ENCODE data around the gene YIF1B.
A peak's percentile ranks its signal among the peaks of the same experiment; 100 is the strongest.

The YIF1B gene

DNA sequence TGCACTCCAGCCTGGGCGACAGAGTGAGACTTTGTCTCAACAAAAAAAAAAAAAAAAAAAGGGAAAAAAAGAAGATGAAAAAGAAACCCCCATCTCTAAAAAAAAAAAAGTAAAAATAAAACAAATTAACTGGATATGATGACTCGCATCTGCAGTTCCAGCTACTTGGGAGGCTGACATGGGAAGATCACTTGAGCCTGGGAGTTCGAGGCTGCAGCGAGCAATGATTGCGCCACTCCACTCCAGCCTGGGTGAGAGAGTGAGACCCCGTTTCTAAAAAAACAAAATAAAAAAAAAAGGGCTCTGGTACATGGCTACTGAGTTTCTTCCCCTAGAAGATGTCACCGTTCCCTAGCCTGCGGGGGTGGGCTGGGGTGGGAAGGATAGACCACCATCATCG, 17.5 kb upstream of the YIF1B start:
- DNase-seq, result no peak

DNA sequence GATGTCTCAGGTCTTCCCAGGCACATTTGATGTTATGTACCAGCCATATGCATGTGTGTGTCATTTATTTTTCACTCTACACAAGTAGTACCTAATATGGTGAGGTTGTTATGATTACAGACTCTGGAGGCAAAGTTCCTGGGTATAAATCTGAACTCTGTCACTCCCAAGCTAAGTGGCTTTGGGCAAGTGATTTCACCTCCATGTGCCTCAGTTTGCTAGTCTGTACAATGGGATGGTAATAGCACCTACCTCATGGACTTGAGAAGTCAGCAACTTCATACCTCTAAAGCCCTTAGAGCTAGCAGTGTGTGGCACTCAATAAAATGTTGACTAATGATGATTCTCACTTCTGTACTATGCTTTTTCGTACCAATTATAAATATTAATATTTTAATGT, 16.0 kb upstream of the YIF1B start:
- no peak for DNase-seq

GRCh38 chr19:38329651-38330050, 13.9 kb upstream of the YIF1B start:
- DNase-seq, result no peak

- no peak for DNase-seq
These were observed 10.8 kb upstream of the YIF1B start for GRCh38 chr19:38326591-38326990.

DNA sequence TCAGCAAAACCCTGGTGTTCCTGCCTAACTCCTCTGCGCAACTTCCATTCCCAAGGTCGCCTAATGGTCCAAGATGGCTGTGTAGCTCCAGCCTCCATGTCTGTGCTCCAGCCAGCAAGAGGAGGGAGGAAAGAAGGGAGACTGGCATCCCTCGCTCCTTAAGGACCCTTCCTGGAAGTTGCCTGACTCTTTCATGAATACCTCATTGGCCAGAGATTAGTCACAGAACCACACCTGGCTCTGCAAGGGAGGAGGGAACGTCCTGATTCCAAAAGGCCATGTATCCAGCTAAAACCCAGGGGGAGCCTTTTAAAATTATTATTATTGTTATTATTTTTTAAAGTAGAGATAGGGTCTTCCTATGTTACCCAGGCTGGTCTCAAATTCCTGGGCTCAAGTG, 8.7 kb upstream of the YIF1B start:
- DNase-seq, result no peak

DNA sequence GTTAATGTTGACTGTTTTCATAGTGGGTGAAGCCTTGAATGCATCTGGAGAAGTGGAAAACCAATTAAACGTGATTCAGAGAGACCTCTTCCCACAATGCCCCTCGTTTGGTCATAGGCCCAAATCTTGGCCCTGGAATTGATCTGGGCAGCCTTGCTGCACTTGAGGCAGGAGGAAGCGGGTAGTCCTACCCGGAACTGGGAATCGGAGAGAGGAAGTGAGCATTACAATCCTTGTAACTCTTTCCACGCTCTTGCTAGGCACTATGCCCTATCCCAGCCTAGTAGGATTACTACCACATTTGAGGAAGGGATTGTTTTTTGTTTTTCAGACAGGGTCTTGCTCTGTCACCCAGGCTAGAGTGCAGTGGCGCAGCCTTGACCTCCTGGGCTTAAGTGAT, 7.5 kb upstream of the YIF1B start:
- no peak for DNase-seq

DNA sequence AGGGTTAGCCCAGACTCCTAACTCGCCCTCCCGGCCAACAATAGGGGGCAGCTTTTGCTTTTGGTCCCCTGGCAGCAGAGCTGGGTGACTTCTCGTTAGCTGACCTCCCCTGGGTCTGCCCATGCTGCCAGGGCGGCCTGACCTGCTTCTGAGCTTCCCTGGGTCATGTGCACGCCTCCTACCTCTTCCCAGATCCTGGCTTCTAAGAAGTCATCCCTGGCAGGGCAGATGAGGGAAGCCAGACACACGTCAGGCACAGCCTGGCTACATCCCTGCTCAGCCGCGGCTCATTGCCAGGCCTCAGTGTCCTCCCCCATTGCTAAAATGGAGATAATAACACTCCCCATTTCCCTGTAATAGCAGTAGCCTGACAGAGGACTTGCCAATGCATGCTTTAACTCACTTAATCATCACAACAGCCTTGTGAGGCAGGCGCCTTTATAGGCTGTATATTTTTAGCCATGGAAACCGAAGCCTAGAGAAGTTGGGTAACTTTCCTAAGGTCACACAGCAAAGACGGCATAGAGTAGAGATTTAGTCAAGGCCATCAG, 6.0 kb upstream of the YIF1B start:
- DNase-seq, result no peak

- no peak for DNase-seq
These were observed 5.2 kb upstream of the YIF1B start for GRCh38 chr19:38320969-38321339.

- DNase-seq, result peak in 4 of 5 donors; percentile 19 to 49 (median 30)
These were observed 3.9 kb upstream of the YIF1B start, which contains the start of gene KCNK6 for GRCh38 chr19:38319421-38320258. KCNK6 (plus strand) TSS chr19:38319845; CDS start chr19:38319951, 106 bp downstream.

DNA sequence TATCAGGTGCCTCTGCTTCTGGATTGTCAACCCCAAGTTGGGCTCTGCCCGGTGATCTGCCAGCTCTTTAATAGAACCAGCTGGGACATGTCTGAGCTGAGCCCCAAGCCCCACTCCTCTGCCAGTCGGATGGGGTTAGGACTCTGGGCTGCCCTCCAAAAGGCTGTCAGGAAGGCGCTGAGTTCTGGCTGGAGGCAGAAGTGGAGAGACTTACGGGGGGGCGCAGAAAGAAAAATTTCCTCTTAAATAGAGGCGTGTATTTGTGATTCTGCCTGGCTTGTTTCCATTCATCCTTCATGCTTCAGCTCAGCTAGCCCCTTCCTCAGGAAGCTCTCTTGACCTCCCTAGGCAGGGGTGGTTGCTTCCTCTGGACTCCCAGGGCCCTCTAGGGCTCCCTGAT, 2.9 kb upstream of the YIF1B start:
- no peak for DNase-seq

GRCh38 chr19:38317104-38317612, 1.4 kb upstream of the YIF1B start:
- peak in 2 of 5 donors; percentile 13 to 61 for DNase-seq

DNA sequence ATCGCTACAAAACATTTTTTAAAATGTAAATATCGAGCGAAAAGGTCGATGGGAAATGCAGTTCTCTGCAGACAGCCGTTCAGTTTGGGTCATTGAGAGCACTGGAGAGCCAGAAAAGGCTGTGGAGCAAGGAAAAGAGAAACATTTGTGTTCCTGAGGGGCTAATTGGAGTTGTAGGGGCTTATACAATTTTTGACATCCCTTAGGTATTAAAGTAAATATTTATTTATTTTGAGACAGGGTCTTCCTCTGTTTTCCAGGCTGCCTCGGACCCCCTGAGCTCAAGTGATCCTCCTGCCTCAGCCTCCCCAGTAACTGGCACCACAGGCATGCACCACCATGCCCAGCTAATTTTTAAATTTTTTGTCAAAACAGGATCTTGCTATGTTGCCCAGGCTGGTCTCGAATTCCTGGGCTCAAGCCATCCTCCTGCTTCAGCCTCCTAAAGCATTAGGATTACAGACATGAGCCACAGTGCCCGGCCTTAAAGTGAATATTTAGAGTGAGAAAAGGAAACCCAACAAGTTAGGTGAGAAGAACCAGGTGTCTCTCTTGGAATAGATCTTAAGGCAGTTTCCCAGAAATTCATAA, 825 bp upstream of the YIF1B start:
- DNase-seq, result no peak

DNA sequence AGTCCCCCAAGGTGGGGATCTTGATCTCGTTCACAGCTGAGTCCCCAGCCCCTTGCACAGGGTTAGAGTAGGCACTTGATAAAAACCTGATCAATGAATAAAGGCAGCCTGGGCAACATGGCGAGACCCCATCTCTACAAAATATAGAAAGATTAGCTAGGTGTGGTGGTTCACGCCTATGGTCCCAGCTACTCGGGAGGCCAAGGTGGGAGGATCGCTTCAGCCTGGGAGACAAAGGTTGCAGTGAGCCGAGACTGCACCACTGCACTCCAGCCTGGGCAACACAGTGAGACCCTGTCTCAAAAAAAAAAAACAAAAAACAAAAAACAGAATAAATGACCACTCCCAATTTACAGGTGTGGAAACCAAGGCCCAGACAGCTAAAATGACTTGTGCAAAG, 4.8 kb downstream of the YIF1B start:
- DNase-seq, result no peak

GRCh38 chr19:38310279-38310670, 5.5 kb downstream of the YIF1B start:
- DNase-seq, result no peak

DNA sequence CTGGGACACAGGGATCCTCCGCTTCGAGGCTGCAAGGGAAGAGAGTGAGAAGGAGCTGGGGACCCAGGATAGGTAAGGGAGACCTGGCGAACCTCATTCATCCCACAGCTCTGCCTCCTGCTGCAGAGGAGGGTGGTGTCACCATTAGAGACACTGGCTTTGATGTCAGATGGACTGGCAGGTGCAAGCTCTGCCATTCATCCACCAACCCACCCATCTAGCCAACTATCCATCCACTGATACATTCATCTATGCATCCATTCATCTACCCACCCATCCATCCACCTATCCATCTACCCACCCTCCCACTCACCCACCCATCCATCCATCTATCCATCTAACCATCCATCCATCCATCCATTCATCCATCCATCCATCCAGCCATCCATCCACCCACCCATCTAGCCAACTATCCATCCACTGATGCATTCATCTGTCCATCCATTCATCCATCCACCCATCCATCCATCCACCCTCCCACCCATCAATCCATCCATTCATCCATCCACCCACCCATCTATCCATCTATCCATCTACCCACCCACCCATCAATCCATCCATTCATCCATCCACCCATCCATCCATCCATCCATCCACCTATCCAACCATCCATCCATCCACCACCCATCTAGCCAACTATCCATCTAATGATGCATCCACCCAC, 6.0 kb downstream of the YIF1B start:
- DNase-seq, result no peak

DNA sequence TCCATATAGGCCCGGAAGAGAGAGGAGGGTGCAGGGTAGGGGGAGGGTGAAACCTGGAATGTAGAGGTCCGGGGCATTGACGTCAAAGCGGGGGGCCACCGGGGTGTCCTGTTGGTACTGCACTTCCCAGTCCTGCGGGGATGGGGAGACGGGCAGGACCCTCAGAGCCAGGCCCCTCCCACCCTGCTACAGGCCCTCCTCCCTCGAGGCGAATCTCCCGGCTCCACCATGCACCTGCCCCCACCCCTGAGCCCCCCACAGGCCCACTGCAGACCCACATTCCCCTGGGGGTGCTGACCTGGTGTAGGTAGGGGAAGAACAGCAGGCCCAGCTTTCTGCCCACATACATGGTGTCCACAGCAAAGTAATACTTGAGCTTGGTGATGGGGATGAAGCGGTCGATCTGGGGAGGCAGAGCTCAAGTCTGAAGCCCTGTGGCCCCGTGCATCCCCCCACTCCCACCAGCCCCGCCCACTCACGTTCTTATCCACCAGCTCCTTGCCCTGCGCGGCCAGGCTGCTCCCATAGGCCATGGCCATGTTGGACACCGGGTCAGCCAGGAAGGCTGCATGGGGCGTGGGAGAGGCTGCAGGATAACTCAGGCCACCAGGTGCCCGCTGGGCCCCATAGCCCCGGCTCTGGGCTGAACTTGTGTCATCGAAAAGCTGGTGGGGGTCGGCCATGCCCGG, 6.7 kb downstream of the YIF1B start:
- no peak for DNase-seq

- DNase-seq, result no peak
These were observed 7.6 kb downstream of the YIF1B start for GRCh38 chr19:38308006-38308766.

DNA sequence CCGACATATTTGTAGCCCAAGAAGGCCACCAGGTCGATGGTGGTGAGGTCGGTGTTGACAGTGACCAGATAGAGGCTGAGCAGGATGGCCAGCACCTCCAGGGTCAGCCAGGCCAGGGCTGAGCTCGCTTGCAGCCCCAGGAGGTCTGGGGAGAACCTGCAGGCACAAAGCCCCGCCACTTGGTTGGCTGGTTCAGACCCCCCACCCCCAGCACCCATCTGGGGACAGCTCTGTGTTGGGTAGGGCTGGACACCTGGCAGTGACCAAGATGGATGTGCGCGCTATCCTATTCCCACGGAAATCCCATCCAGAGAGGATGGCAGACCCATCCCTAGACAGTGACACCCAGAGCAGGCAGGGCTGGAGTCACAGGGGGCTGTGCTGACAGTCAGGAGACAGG, 8.2 kb downstream of the YIF1B start:
- DNase-seq, result no peak

GRCh38 chr19:38307076-38307475, 8.7 kb downstream of the YIF1B start:
- no peak for DNase-seq

DNA sequence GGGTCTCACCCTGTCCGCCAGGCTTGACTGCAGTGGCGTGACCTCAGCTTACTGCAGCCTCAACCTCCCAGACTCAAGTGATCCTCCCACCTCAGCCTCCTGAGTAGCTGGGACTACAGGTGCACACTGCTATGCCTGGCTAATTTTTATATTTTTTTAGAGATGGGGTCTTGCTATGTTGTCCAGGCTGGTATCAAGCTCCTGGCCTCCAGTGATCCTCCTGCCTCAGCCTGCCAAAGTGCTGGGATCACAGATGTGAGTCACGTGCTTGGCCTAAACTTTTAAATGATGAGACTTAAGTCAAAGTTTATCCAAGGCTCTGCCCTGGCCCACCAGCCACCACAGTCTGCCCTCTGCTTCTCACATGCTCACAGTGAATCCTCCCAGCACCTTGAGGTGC, 9.5 kb downstream of the YIF1B start:
- DNase-seq, result no peak

DNA sequence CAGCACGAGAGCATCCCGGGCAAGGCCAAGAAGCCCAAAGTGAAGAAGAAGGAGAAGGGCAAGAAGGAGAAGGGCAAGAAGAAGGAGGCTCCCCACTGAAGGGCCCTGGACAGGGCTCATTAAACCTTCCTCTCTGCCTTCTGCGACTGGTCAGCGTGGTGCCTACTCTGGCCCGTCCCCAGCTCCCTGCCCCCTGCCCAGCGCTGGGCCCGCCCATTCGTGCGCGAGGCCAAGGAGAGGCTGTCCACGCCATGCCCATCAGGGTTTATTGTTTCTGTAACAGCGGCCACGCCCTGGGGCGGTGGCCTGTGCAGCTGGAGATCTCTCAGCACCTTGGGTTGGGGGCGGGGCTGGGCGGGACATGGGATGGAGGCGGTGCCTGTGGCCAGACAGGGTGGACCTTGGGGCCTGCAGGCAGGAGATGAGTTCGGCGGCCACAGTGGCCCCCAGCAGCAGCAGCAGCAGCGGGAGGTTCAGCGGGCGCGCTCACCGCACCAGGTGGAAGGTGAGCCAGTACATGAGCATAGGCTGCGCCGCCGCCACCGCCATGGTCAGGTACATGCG, 10.8 kb downstream of the YIF1B start:
- DNase-seq, result no peak

Data from T-helper 1 cell (primary cell).